A673 (cell line): Measurements from ENCODE around the gene FAM162B. TPM values are rescaled to one million over a fixed set of nuclear protein-coding genes. Genes with fewer than 3 reads are reported as not detected.
"Not testable (repeated sequence)": the region's sequence is repeated elsewhere in the genome, so short reads cannot be mapped to it uniquely, and the experiment has no call there.

Experiments
- BruUV-seq: library from RNA; stranded (reverse); fragments of 400-500 nt; replicated peaks from 2 replicates; lab custom pipeline; 2021; lab: Mats Ljungman, UMichigan
- CTCF ChIA-PET: fragments of 300-600 bp; sonication (Branson Sonifier 250); formaldehyde crosslinking; loops from one replicate; lab custom pipeline; 2022; ENCODE audit warnings: antibody characterized with exemption; lab: Charles Lee
- POLR2A ChIA-PET: fragments of 300-600 bp; sonication (Branson Sonifier 250); formaldehyde crosslinking; loops from one replicate; lab custom pipeline; 2022; ENCODE audit warnings: antibody characterized with exemption; ENCODE audit not compliant: low non-redundant PET; lab: Charles Lee
- DNase-seq: peaks from one replicate; pipeline ENCODE4 v3.0.0-alpha.2; 2015; ENCODE audit warnings: low spot score
- H3K27ac ChIP-seq: fragments of 200-600 bp; sonication (generic); 2 replicates; pipeline ENCODE4 v1.5.1; 2016; ENCODE audit warnings: mixed run types, low read depth, mild to moderate bottlenecking, mixed read lengths, antibody characterized with exemption, low read length; ENCODE audit not compliant: poor library complexity, severe bottlenecking
- H3K27me3 ChIP-seq: fragments of 200-600 bp; sonication (generic); replicated peaks from 2 replicates; pipeline ENCODE4 v1.6.1; 2017; ENCODE audit warnings: mixed run types, low read depth, mild to moderate bottlenecking, mixed read lengths, antibody characterized with exemption, low read length; ENCODE audit not compliant: insufficient read depth, poor library complexity
- H3K36me3 ChIP-seq: fragments of 200-600 bp; sonication (generic); 2 replicates; pipeline ENCODE4 v1.6.1; 2016; ENCODE audit warnings: mixed run types, mild to moderate bottlenecking, mixed read lengths, antibody characterized with exemption, low read length; ENCODE audit not compliant: insufficient read depth, poor library complexity, severe bottlenecking
- H3K4me1 ChIP-seq: fragments of 200-600 bp; sonication (generic); 2 replicates; pipeline ENCODE4 v1.6.1; 2017; ENCODE audit warnings: mixed run types, mild to moderate bottlenecking, mixed read lengths, antibody characterized with exemption, low read length; ENCODE audit not compliant: insufficient read depth, poor library complexity, severe bottlenecking
- H3K4me3 ChIP-seq: fragments of 200-600 bp; sonication (generic); 2 replicates; pipeline ENCODE4 v1.5.1; 2016; ENCODE audit warnings: low read depth, mixed run types, mild to moderate bottlenecking, mixed read lengths, low read length; ENCODE audit not compliant: poor library complexity, severe bottlenecking
- H3K9me3 ChIP-seq: fragments of 200-600 bp; sonication (generic); 2 replicates; pipeline ENCODE4 v1.6.1; 2016; ENCODE audit warnings: mixed run types, low read depth, mild to moderate bottlenecking, mixed read lengths, antibody characterized with exemption, low read length; ENCODE audit not compliant: poor library complexity, severe bottlenecking
- EZH2 ChIP-seq: fragments of 200-600 bp; sonication (generic); IDR thresholded peaks from 2 replicates; pipeline ENCODE4 v1.6.1; 2017; ENCODE audit warnings: borderline replicate concordance, low read depth, mild to moderate bottlenecking, mixed read lengths, antibody characterized with exemption, low read length; ENCODE audit not compliant: poor library complexity, severe bottlenecking
- intact Hi-C: fragments of 100-400 bp; cut with micrococcal nuclease; formaldehyde crosslinking; loops from one replicate; pipeline ENCODE4 v1.10.0; 2022; ENCODE audit not compliant: unreplicated experiment
- total RNA-seq: library from RNA; stranded (reverse); gene quantifications from 2 replicates; pipeline ENCODE4 v1.2.3, GENCODE V29; 2021
- TF ChIP-seq, protein P1 (sequence below): fragments of 300-800, 200-600 bp; sonication (generic); conservative IDR thresholded peaks from 2 replicates; pipeline ENCODE4 v1.5.1; 2017; ENCODE audit warnings: low read depth, mild to moderate bottlenecking, antibody characterized with exemption, low read length, moderate library complexity, mixed read lengths

Gene FAM162B
- total RNA-seq, 1 experiment from 2014 or later: 0.97 TPM

DNA sequence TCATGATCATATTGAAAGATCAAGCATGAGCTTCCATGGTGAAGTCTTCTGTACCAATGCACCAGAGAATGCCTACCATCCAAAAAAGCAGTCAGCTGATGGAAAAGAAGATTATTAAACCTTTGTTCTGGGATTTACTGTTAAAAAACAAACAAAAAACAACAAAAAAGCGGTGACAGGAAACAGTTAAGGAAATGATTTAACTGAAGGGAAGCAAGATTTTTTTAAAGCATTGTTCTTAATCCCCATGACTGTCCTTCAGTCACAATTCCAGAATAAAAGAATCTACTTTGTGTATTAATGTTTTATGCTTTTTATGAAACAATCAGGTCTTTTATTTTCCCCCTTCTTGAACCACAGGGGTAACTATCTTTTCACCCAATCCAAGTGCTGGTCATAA lies 23.9 kb downstream of the FAM162B start:
- Histone ChIP-seq H3K27me3 (no peaks in the 10 kb centered on the region), H3K36me3 (peaks cover 3% of the 10 kb centered on the region), H3K4me1 (peaks cover 9% of the 10 kb centered on the region), H3K4me3 (no peak overlapping the region), H3K9me3 (peaks cover 18% of the 10 kb centered on the region), H3K27ac (no peak overlapping the region)
- ChIA-PET POLR2A (no interaction called here), CTCF (no interaction called here)
- intact Hi-C loops: no loop called here
- BruUV-seq: no TSS peak
- no peak for TF ChIP-seq EZH2
- TF ChIP-seq, protein P1, sequence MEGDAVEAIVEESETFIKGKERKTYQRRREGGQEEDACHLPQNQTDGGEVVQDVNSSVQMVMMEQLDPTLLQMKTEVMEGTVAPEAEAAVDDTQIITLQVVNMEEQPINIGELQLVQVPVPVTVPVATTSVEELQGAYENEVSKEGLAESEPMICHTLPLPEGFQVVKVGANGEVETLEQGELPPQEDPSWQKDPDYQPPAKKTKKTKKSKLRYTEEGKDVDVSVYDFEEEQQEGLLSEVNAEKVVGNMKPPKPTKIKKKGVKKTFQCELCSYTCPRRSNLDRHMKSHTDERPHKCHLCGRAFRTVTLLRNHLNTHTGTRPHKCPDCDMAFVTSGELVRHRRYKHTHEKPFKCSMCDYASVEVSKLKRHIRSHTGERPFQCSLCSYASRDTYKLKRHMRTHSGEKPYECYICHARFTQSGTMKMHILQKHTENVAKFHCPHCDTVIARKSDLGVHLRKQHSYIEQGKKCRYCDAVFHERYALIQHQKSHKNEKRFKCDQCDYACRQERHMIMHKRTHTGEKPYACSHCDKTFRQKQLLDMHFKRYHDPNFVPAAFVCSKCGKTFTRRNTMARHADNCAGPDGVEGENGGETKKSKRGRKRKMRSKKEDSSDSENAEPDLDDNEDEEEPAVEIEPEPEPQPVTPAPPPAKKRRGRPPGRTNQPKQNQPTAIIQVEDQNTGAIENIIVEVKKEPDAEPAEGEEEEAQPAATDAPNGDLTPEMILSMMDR: no peak
- DNase-seq: peak; percentile 82

DNA sequence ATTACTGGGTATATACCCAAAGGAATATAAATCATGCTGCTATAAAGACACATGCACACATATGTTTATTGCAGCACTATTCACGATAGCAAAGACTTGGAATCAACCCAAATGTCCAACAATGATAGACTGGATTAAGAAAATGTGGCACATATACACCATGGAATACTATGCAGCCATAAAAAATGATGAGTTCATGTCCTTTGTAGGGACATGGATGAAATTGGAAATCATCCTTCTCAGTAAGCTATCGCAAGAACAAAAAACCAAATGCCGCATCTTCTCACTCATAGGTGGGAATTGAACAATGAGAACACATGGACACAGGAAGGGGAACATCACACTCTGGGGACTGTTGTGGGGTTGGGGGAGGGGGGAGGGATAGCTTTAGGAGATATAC lies 25.0 kb downstream of the FAM162B start:
- BruUV-seq, DNase-seq: not testable (repeated sequence)

DNA sequence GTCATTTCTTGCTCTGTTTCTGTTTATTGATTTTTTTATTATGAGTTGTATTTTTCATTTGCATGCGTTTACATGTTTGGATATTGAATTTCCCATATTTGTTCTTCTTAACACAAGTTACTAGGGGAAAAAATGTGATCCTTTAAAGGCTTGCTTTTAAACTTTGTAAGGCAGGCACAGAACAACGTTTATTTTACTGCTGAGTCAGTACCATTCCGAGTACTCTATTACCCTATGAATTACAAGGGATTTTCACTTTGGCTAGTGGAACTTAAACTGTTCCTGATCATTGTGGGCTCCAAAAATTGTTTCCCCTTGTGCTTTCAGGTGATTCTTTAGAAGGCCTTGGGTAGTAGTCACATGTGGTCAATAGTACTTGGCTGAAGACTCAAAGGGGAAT lies 28.5 kb downstream of the FAM162B start:
- BruUV-seq: no TSS peak
- Histone ChIP-seq H3K9me3 (peaks cover 21% of the 10 kb centered on the region), H3K36me3 (peaks cover 14% of the 10 kb centered on the region), H3K4me3 (no peak overlapping the region), H3K27ac (no peak overlapping the region), H3K27me3 (no peaks in the 10 kb centered on the region), H3K4me1 (peaks cover 8% of the 10 kb centered on the region)
- no peak for DNase-seq
- intact Hi-C loops: no loop called here
- TF ChIP-seq, protein P1: no peak
- TF ChIP-seq EZH2: no peak
- ChIA-PET CTCF (no interaction called here), POLR2A (no interaction called here)

More for the DNA sequence above, 25.0 kb downstream of the FAM162B start:
- POLR2A ChIA-PET, H3K27ac ChIP-seq, CTCF ChIA-PET, H3K4me1 ChIP-seq, H3K36me3 ChIP-seq, intact Hi-C loops, H3K4me3 ChIP-seq, H3K27me3 ChIP-seq: not testable (repeated sequence)
- H3K9me3 ChIP-seq: peaks cover 23% of the 10 kb centered on the region

- BruUV-seq: no TSS peak
- Histone ChIP-seq H3K9me3 (no peaks in the 10 kb centered on the region), H3K4me1 (no peaks in the 10 kb centered on the region), H3K36me3 (peaks cover 47% of the 10 kb centered on the region), H3K4me3 (no peak overlapping the region), H3K27ac (no peak overlapping the region), H3K27me3 (no peaks in the 10 kb centered on the region)
- DNase-seq: no peak
- POLR2A ChIA-PET: no interaction called here
- CTCF ChIA-PET: no interaction called here
- intact Hi-C loops: no loop called here
- TF ChIP-seq, protein P1: no peak
- TF ChIP-seq EZH2: no peak
These were observed 35.0 kb downstream of the FAM162B start for GRCh38 chr6:116730513-116730912.
